Vagina (tissue), 2 donors: Measurements from ENCODE around the gene ZNF165.

Experiments
- CTCF ChIP-seq, 3 experiments: fragments of 450-650 bp in 2 of 3; fragments of 200-600 bp in 1 of 3; sonication (generic) in 1 of 3; IDR thresholded peaks; one replicate each; pipeline ENCODE4 v1.5.1; 2017 to 2019; ENCODE audit warnings: antibody characterized with exemption in 3 of 3, mild to moderate bottlenecking in 2 of 3, moderate library complexity in 2 of 3
- POLR2A ChIP-seq, 2 donors: fragments of 450-650 bp; IDR thresholded peaks; one replicate each; pipeline ENCODE4 v1.6.1; 2017; ENCODE audit warnings: antibody characterized with exemption in 2 of 2, mild to moderate bottlenecking in 2 of 2, moderate library complexity in 2 of 2

GRCh38 chr6:28121876-28122275 is 41.5 kb downstream of the ZNF165 start:
- TF ChIP-seq CTCF (IDR thresholded peaks at IDR 0.05), result no peak
- no peak for TF ChIP-seq POLR2A (IDR thresholded peaks at IDR 0.05)
